A549 (cell line): ENCODE results near the gene SSTR3.

Experiments
- CEBPB ChIP-seq, 2 experiments: fragments of >200 bp in 1 of 2; sonication (Bioruptor Twin) in 1 of 2; formaldehyde crosslinking in 1 of 2; IDR thresholded peaks; 2 replicates each; pipeline ENCODE4 v1.6.1; 2012 to 2016
- EP300 ChIP-seq, 2 experiments: fragments of >200 bp; sonication (Bioruptor Twin); formaldehyde crosslinking; IDR thresholded peaks; 2 replicates in 1 of 2; 3 replicates in 1 of 2; pipeline ENCODE4 v1.6.1; 2016 to 2017
- POLR2A ChIP-seq: IDR thresholded peaks from 2 replicates; pipeline ENCODE4 v1.6.1; 2012; ENCODE audit warnings: mild to moderate bottlenecking, low read length
- RFX5 ChIP-seq: fragments of 450-650 bp; IDR thresholded peaks from 2 replicates; pipeline ENCODE4 v1.7.1; 2014; ENCODE audit warnings: antibody characterized with exemption, mild to moderate bottlenecking, moderate library complexity
- TF ChIP-seq, protein P1 (sequence below): fragments of >200 bp; sonication (Bioruptor Twin); formaldehyde crosslinking; IDR thresholded peaks from 3 replicates; pipeline ENCODE4 v1.5.1; 2016

DNA sequence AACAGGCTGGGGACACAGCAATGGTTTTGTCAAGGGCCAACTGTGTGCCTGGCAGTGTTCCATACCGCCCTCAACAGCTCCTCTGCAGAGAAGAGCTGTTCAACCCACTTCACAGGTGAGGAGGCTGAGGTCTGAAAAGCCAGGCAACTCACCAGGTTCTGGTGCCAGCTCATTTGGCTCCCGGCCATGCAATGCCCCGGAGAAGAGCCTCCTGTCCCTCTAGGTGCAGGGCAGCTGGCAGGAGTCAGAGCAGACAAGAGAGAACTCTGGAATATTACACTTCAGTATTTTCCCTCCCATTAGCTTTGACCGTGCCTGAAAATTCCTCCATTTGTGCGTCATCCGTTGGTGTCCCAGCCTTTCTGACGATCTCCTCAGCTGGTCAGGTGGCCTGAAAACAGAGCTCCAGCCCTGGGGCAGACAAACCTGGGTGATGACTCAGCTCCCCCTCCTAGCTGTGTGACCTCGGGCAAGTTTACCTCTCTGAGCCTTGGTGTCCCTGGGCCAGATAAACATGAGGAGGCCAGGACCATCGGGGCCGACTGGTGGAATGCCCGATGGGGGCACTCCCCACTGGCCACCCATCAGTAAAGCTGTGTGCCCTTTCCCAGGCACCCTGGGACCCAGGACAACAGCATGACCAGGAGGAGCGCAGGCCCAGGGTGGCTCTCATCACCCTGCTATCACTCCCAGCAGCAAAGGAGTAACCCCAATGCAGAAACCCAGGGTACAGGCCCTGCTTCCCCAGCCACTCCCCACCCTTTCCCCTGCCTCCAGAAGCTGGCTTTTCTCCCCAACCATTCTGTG is 14.6 kb downstream of the SSTR3 start:
- TF ChIP-seq, protein P1, sequence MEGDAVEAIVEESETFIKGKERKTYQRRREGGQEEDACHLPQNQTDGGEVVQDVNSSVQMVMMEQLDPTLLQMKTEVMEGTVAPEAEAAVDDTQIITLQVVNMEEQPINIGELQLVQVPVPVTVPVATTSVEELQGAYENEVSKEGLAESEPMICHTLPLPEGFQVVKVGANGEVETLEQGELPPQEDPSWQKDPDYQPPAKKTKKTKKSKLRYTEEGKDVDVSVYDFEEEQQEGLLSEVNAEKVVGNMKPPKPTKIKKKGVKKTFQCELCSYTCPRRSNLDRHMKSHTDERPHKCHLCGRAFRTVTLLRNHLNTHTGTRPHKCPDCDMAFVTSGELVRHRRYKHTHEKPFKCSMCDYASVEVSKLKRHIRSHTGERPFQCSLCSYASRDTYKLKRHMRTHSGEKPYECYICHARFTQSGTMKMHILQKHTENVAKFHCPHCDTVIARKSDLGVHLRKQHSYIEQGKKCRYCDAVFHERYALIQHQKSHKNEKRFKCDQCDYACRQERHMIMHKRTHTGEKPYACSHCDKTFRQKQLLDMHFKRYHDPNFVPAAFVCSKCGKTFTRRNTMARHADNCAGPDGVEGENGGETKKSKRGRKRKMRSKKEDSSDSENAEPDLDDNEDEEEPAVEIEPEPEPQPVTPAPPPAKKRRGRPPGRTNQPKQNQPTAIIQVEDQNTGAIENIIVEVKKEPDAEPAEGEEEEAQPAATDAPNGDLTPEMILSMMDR, result no peak
- TF ChIP-seq POLR2A (no peak; the same call in 1 of the 2 replicates), RFX5 (no peak), CEBPB (IDR thresholded peaks at IDR 0.05) (peak in 1 of 2 experiments; percentile 42; a peak in 1 of 4 replicates), EP300 (IDR thresholded peaks at IDR 0.05) (peak; percentile 77 to 89)
